ENCODE measurements around the gene GNB1L. TPM values are rescaled to one million over a fixed set of nuclear protein-coding genes. Genes with fewer than 3 reads are reported as not detected.

Gene GNB1L
- polyA plus RNA-seq, 3 donors, result 3.4 to 6.0 (median 4.8) TPM

DNA sequence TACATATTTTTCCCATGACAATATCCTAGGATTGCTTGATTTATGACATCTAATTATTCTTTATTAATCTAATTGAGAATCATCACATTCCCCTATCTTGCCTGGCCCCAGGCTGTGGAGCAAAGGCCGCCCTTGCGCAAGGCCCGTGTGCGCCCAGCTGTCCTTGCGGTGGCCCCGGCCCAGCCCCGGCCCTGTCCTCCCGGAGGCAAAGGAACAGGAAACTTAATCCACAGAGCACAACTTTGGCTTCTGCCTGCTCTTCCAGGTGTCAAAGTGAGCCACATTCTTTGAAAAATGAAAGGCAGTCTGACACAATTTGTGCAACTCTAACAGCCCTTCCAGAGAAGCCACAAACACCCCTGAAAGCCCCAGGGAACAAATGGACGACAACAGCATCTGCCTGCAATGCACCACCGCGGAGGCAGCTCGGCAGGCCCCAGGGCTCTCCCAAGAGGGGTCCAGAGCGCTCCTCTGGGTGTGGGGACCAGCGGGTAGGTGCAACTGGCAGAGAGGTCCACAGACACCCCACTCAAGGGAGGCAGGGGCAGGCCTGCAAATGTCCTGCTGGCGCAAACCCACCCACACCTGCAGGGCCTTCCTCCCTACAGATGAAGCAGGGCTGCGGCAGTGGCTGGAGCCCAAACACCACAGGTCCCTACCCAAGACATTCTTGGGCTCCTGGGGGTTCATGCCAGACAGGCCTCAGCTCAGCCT, 30.3 kb downstream of the GNB1L start:
- Histone ChIP-seq H3K4me1 (ENCODE audit: control insufficient read depth in 1 of 2, insufficient read depth in 2 of 2, low read length in 2 of 2) (peaks cover 5 to 7% of the 10 kb centered on the region in 2 donors), H3K9ac (ENCODE audit: insufficient read depth, low read length, poor library complexity, severe bottlenecking) (no peak overlapping the region), H3K36me3 (replicated peaks in 1 of 2; ENCODE audit: control insufficient read depth in 1 of 2, insufficient read depth in 2 of 2, low read length in 2 of 2) (no peaks in the 10 kb centered on the region), H3K27ac (ENCODE audit: low read depth in 1 of 2, low read length in 2 of 2) (no peak overlapping the region), H2AFZ (ENCODE audit: insufficient read depth, low read depth, low read length, poor library complexity, severe bottlenecking) (no peak overlapping the region), H3K27me3 (ENCODE audit: control insufficient read depth in 2 of 2, insufficient read depth in 2 of 2, low read length in 2 of 2) (no peaks in the 10 kb centered on the region), H3K4me3 (replicated peaks in 1 of 3; ENCODE audit: low read depth in 2 of 3, low read length in 3 of 3) (no peak overlapping the region), H3K4me2 (replicated peaks; ENCODE audit: extremely low read depth, low read length, poor library complexity, severe bottlenecking) (no peak overlapping the region), H4K20me1 (ENCODE audit: insufficient read depth, low read length) (no peaks in the 10 kb centered on the region), H3K9me3 (replicated peaks in 1 of 2; ENCODE audit: control insufficient read depth in 1 of 2, insufficient read depth in 1 of 2, low read length in 2 of 2) (no peaks in the 10 kb centered on the region), H3K79me2 (ENCODE audit: insufficient read depth, low read length) (no peaks in the 10 kb centered on the region)
- peaks cover 10% of the 10 kb centered on the region for H3K4me1 Mint-ChIP-seq
- no peak for DNase-seq
- TF ChIP-seq, protein P1, sequence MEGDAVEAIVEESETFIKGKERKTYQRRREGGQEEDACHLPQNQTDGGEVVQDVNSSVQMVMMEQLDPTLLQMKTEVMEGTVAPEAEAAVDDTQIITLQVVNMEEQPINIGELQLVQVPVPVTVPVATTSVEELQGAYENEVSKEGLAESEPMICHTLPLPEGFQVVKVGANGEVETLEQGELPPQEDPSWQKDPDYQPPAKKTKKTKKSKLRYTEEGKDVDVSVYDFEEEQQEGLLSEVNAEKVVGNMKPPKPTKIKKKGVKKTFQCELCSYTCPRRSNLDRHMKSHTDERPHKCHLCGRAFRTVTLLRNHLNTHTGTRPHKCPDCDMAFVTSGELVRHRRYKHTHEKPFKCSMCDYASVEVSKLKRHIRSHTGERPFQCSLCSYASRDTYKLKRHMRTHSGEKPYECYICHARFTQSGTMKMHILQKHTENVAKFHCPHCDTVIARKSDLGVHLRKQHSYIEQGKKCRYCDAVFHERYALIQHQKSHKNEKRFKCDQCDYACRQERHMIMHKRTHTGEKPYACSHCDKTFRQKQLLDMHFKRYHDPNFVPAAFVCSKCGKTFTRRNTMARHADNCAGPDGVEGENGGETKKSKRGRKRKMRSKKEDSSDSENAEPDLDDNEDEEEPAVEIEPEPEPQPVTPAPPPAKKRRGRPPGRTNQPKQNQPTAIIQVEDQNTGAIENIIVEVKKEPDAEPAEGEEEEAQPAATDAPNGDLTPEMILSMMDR (IDR thresholded peaks at IDR 0.05), result no peak
- no peaks in the 10 kb centered on the region for H3K27me3 Mint-ChIP-seq (ENCODE audit: low read depth in 3 of 3)
- intact Hi-C loops (cut with micrococcal nuclease), result no loop called here
- H3K36me3 Mint-ChIP-seq, result peaks cover 2 to 4% of the 10 kb centered on the region in 2 donors
- peaks cover 0 to 7% (median 4%) of the 10 kb centered on the region in 7 donors for H3K9me3 Mint-ChIP-seq
- WGBS (ENCODE audit: insufficient coverage), result 30% methylated on average over 16 of the region's 16 CpGs
- no peak overlapping the region for H3K27ac Mint-ChIP-seq
- H3K4me3 Mint-ChIP-seq, result no peak overlapping the region

DNA sequence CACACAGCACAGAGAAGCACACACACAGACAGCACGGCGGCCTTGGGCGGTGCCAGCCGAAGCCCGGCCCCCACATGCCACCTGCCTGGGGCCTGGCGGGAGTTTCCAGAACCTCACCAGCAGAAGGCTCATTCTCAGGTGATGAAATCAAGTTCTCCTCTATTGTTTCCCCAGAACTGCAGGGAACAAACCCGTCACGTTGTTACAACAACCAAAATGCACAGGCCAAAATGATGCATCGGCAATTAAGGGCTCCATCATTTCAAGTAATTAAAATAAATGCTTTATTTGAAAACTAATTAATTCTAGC, 30.8 kb downstream of the GNB1L start:
- Histone ChIP-seq H3K79me2 (ENCODE audit: insufficient read depth, low read length) (no peaks in the 10 kb centered on the region), H3K4me2 (replicated peaks; ENCODE audit: extremely low read depth, low read length, poor library complexity, severe bottlenecking) (no peak overlapping the region), H3K9me3 (replicated peaks in 1 of 2; ENCODE audit: control insufficient read depth in 1 of 2, insufficient read depth in 1 of 2, low read length in 2 of 2) (no peaks in the 10 kb centered on the region), H3K27me3 (ENCODE audit: control insufficient read depth in 2 of 2, insufficient read depth in 2 of 2, low read length in 2 of 2) (no peaks in the 10 kb centered on the region), H3K27ac (ENCODE audit: low read depth in 1 of 2, low read length in 2 of 2) (no peak overlapping the region), H3K4me1 (ENCODE audit: control insufficient read depth in 1 of 2, insufficient read depth in 2 of 2, low read length in 2 of 2) (peaks cover 5 to 7% of the 10 kb centered on the region in 2 donors), H3K4me3 (replicated peaks in 1 of 3; ENCODE audit: low read depth in 2 of 3, low read length in 3 of 3) (no peak overlapping the region), H2AFZ (ENCODE audit: insufficient read depth, low read depth, low read length, poor library complexity, severe bottlenecking) (no peak overlapping the region), H3K9ac (ENCODE audit: insufficient read depth, low read length, poor library complexity, severe bottlenecking) (no peak overlapping the region), H4K20me1 (ENCODE audit: insufficient read depth, low read length) (no peaks in the 10 kb centered on the region), H3K36me3 (replicated peaks in 1 of 2; ENCODE audit: control insufficient read depth in 1 of 2, insufficient read depth in 2 of 2, low read length in 2 of 2) (no peaks in the 10 kb centered on the region)
- H3K36me3 Mint-ChIP-seq, result peaks cover 2 to 4% of the 10 kb centered on the region in 2 donors
- DNase-seq, result no peak
- peaks cover 0 to 7% (median 4%) of the 10 kb centered on the region in 7 donors for H3K9me3 Mint-ChIP-seq
- H3K4me3 Mint-ChIP-seq, result no peak overlapping the region
- no peaks in the 10 kb centered on the region for H3K27me3 Mint-ChIP-seq (ENCODE audit: low read depth in 3 of 3)
- 76% methylated on average over 8 of the region's 9 CpGs for WGBS (ENCODE audit: insufficient coverage)
- intact Hi-C loops (cut with micrococcal nuclease), result no loop called here
- TF ChIP-seq, protein P1 (IDR thresholded peaks at IDR 0.05), result no peak
- no peak overlapping the region for H3K27ac Mint-ChIP-seq
- peaks cover 10% of the 10 kb centered on the region for H3K4me1 Mint-ChIP-seq
